Mammary epithelial cell (primary cell): ENCODE measurements around the gene TAPBPL.

Experiments
- EZH2 ChIP-seq: IDR thresholded peaks from 2 replicates; pipeline ENCODE4 v1.6.1; 2012; ENCODE audit warnings: low read length, inconsistent platforms, borderline replicate concordance
- TF ChIP-seq, protein P1 (sequence below), 2 donors: IDR thresholded peaks in 1 of 2; conservative IDR thresholded peaks in 1 of 2; 2 replicates each; pipeline ENCODE4 v1.5.1; 2011 to 2012; ENCODE audit warnings: inconsistent platforms in 2 of 2, low read length in 2 of 2, mild to moderate bottlenecking in 2 of 2, control low read depth in 1 of 2, low read depth in 1 of 2; ENCODE audit not compliant: insufficient read depth in 1 of 2; ENCODE audit errors: extremely low read depth in 1 of 2

DNA sequence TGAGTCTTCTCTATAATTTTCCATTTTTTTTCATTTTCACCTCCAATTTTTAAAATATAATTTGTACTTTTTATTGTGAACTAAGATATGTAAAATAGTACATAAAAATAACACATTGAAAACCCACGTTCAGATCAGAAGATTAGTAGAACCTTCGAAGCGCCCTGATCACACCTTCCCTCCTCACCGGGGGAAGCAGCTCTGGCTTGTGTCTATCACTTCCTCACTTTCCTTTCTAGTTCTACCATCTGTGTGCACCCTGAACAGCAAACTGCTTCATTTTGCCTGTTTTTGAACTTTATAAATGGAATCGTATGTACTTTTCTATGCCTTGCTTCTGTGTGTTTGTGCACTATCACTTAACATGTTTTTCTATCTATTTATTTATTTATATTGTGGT, 18.9 kb upstream of the TAPBPL start:
- TF ChIP-seq EZH2, result no peak
- TF ChIP-seq, protein P1, sequence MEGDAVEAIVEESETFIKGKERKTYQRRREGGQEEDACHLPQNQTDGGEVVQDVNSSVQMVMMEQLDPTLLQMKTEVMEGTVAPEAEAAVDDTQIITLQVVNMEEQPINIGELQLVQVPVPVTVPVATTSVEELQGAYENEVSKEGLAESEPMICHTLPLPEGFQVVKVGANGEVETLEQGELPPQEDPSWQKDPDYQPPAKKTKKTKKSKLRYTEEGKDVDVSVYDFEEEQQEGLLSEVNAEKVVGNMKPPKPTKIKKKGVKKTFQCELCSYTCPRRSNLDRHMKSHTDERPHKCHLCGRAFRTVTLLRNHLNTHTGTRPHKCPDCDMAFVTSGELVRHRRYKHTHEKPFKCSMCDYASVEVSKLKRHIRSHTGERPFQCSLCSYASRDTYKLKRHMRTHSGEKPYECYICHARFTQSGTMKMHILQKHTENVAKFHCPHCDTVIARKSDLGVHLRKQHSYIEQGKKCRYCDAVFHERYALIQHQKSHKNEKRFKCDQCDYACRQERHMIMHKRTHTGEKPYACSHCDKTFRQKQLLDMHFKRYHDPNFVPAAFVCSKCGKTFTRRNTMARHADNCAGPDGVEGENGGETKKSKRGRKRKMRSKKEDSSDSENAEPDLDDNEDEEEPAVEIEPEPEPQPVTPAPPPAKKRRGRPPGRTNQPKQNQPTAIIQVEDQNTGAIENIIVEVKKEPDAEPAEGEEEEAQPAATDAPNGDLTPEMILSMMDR (conservative IDR thresholded peaks at IDR 0.05 in 1 of 2, IDR thresholded peaks at IDR 0.05 in 1 of 2; ENCODE audit: extremely low read depth in 1 of 2, insufficient read depth in 1 of 2, low read depth in 1 of 2, low read length in 2 of 2), result no peak
